HG02610 (cell line): ENCODE measurements around the gene RPUSD3.

Source experiments
- ATAC-seq: cut with Tn5 transposase; IDR thresholded peaks from one replicate; pipeline ENCODE4 v1.9.1; 2021; ENCODE audit warnings: mild to moderate bottlenecking, moderate library complexity; ENCODE audit not compliant: unreplicated experiment

Gene RPUSD3

DNA sequence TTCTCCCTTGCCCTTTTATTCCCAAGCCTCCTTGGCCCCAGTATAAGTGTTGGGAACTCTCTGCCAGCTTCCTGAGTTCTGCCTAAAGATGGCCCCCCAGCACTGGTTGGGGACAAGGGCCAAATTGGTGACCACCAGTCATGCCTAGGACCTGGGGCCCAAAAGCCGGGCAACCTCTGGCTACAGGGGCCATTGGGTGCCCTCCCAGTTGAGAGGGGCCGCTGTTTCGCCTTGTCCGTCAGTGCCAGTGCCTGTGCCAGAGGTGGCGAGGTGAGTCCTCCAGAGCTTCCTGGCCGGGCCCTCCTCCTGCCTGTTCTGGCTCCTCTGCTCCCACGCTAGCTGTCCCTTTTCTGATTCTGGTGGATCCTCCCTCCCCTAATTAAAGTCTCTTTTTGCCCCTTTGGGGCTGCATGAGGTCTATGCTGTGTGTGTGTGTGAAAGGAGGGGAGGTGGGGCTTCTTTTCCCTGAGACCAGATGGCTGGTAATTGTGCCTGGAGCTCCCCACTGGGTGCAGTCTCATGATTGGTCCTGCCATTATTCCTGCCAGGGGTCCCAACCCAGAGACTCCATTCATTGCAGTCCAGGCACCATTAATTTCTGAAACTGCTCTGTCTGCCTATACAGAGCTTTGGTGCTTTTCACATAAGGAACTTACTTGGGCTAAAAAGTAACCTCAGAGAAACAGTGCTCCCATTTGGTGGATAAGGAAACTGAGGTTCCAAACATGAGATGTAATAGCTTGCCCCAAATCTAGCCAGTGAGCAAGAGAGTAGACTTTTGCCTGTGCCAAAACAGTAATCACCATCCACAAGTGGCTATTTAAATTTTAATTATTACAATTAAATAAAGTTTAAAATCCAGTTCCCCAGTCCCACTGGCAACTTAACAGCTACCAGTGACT lies 36.9 kb downstream of the RPUSD3 start:
- no peak for ATAC-seq

DNA sequence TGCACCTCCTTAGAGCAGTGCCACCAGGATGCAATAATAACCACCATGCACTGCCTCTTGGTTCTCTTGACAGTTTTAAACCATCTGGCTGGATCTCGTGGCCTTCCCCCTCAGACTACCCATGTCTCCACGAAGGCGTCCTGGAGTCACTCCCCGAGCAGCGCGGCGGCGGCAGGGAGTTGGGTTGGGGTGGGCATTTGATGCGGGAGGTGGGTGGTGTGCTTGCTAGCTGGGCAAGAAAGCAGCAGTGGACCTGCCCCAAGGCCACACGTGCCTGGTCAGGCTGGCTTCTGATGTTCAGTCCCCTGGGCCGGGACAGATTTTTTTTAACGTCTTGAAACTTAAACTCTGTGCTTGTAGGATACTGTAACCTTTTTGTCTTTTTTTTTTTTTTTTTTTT lies 37.7 kb downstream of the RPUSD3 start:
- ATAC-seq: no peak

DNA sequence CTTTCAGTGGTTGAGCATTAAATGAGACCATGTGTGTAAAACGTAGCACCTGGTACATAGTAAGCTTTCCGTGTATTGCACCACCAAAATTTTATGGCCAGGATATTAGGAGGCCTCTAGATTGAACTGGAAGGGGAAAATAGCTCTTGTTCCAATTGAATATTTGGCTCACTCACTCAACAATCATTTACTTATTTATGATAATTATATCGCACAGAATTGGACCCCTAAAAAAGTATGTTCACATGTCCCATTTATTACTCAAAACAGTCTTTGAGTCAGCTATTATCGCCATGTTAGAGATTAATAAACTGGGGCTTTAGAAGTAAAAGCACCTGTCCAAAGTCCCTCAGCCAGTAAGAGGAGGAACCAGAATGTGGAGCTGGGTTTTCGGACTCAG lies 38.8 kb downstream of the RPUSD3 start:
- no peak for ATAC-seq

DNA sequence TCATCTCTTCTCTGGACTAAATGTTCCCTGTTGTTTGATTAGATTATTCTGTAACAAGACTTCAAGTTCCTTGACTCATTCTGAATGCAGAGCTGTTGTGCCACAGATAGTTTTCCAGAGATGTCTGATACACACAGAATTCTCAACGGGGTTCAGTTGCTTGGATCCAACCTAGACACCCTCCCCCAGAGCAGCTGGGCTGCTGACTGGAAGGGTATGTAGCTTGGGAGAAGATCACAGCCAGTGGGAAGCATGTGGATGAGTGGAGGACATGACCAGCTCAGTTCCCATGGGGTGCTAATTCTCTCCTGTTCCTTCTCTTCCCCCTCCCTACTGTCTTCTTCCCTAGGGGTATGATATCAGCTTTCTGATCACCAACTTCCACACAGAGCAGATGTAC lies 40.3 kb downstream of the RPUSD3 start:
- ATAC-seq: no peak

DNA sequence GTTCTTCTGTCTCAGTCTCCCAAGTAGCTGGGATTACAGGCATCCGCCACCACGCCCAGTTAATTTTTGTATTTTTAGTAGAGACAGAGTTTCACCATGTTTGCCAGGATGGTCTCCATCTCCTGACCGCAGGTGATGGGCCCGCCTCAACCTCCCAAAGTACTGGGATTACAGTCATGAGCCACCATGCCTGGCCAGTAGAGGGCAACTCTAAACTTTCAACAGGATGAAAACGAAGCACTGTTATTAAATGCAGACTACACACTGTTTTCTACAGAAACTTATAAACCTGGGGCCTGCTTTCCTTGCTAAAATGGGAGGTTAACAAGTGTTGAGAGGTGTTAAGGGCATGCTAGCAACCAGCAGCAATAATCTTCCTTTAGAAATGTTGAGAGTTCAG lies 43.3 kb downstream of the RPUSD3 start:
- ATAC-seq: no peak

DNA sequence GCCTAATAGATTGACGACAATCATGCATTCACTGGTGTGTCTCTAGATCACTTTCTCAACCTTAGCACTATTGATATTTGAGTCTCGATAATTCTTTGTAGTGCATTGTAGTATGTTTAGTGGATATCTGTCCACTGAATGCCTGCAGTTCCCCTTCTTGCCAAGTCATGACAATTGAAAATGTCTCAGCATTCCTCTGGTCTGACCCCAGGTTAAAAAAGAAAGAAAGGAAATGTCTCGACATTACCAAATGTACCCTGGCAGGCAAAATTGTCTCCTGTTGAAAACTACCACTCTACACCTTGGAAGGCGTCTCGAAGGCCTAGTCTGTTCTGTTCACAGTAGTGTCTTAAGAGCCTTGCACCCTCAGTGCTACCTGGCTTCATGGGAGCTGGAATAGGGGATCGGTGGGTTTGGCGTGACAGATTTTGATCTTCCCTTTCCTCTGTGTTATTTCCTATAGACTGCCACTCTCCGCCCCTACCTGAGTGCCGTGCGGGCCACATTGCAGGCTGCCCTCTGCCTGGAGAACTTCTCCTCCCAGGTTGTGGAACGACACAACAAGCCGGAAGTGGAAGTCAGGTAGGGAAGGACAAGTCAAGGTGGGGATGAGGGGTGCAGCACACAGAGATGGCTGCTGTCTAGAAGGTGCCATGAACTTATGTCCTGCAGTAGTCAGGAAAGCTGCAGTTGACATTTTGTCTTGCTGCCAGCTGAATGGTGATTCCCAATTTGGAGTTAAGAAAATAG lies 46.4 kb downstream of the RPUSD3 start:
- no peak for ATAC-seq

DNA sequence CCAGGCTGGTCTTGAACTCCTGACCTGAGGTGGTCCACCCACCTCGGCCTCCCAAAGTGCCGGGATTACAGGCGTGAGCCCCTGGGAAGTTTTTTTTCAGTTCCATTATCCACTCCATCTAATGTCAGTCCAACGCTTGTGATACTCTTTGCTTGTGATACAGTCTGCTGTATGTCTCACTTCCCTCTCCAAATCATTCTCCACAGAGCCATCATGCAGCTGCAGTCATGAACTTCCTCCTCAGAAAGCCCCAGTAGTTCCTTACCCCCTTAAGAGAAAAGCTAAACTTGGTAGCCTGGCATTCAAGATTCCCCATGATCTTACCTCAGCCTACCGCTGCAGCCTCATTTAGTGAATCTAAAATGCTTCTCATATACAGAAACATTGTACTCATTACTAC lies 48.6 kb downstream of the RPUSD3 start:
- ATAC-seq: peak; percentile 25

DNA sequence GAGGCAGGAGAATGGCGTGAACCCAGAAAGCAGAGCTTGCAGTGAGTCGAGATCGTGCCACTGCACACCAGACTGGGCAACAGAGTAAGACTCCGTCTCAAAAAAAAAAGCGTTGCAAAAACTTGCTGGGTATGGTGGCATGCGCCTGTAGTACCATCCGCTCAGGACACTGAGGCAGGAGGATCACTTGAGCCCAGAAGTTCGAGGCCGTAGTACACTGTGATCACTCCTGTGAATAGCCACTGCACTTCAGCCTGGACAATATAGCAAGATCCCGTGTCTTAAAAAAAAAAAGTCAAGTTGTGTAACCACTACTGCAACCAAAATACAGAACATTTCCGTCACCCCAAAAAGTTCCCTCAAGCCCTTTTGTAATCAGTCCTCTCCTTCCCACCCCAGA lies 49.4 kb downstream of the RPUSD3 start:
- ATAC-seq: no peak

DNA sequence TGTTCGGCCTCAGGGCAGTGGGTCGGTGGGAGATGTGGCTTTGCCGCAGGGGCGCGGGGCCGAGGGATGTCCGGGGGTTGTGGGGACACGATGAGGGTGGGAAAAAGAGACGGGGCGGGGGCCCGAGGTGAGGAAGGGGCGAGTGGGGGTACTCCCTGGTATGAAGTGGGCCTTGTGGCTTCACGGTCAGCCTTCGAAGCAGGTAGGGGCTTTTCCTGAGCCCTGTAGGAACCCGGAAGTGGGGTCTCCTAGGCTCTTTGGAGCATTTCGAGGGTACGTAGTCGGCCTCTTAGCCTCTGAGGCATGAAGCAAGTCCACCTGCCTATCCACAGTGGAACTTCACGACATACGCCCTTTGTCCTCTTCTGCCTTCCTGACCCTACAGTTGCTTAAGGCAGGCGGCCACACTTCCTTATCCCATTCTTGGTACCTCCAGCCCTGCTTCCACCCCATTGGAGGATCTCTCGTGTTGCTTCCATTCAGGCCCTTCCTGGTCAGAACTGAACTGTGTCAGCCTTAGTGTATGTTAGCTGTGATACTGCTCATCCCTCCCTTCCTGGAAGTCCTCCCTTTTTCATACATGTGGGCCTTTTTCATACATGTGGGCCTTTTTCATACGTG lies 50.5 kb downstream of the RPUSD3 start:
- ATAC-seq: no peak

DNA sequence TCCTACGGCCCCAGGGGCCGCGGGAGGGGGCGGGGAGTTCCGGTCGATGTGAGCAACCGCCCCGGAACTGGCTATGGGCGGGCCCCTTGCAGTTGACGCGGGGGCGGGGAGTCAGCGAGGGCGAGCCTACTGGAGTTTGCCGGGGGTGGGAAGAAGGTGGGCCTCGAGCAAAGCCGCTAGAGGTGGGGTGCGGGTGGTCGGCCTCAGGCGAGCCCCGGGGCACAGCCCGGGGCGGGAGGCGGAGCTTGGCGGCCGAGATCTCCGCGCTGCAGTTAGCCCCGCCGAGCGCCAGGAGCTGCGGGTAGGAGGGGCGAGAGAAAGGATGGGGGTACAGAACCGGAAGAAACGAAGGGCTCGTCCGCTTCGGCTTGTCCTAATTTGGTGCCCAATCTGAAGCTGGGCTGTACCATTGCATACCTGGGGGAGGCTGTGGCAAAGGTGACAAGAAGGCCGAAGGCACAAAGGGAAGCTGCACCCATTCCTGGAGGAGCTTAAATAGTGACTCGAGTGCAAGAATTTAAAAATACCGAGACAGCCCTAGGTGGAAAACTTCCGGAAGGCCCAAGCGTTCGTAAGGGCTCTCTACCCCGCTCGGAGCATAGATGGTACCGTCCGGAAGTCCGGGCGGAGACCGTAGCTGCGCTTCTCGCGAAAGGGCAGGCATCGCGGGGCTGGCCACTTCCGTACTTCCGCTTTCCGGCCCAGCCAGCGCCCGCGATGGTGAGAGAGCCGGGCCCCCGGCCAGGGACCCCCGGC lies 51.2 kb downstream of the RPUSD3 start, which contains the start of the genes ARPC4 and TADA3:
ARPC4 (plus strand) TSS at position 678 of the 756 bp plus-strand sequence; CDS start at position 718, 40 bp downstream.
TADA3 (minus strand) TSS at position 69 of the 756 bp plus-strand sequence. CDS start 1,007 bp downstream, outside the sequence.
- ATAC-seq: peak; percentile 74

DNA sequence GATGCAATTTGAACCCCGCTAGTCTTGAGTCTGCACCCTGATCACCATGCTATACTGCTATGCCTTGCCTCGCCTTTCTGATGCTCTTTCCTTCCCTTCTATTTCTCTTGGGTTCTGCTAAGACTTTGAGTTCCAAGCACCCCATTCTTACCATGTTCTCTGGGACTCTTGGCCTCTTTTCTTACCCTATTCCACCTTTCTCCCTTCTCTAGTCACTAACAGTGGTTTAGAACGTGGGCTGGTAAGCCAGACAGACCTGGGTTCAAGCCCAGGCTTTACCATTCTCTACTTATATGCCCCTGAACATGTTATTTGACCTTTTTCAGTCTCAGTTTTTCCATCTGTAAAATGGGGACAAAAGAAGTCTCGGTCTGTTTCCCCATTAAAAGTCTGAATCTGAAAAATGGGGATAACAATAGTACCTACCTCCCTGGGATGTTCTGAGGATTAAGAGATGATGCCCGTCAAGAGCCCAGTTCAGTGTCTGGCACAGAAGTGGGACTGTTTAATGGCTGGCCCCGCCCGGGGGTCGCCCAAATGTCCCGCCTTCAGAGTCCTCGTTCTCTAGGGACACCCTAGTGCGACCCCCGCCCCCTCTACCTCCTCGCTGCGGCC lies 51.9 kb downstream of the RPUSD3 start:
- no peak for ATAC-seq

DNA sequence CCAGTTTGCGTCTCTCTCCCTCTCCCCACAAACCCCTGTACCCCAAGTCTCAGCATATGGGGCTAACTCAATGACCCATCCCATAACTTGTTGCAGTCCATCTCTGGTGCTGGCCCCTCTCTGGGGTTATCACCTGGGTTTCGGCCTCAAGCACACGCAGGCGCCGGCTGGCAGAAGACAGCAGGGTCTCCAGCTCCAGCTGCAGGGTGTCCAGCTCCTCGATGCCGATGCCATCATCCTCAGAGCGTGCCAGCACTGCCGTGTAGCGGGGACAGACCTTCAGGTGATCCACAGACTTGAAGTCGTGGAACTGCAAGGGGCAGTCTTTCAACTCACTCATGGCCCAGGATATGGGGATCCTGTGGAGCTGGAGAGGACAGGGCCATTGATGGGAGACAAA lies 52.7 kb downstream of the RPUSD3 start:
- ATAC-seq: no peak
